ENCODE results near the gene SPATA45. TPM values are rescaled to one million over a fixed set of nuclear protein-coding genes. Genes with fewer than 3 reads are reported as not detected.

Gene SPATA45
- total and polyA plus RNA-seq, 2 of the 13 experiments (the other 11 are each of a cell fraction or from before 2014, with no cell fraction given), result 0.17 to 0.64 TPM

GRCh38 chr1:212827831-212828278 is 19.6 kb downstream of the SPATA45 start (continued):
- peak; percentile 78; the same call in 1 of the 2 replicates for TF ChIP-seq FOXO1 (CRISPR knock-in tag; IDR thresholded peaks at IDR 0.05)
- no peak for TF ChIP-seq TRIM24 (CRISPR knock-in tag; IDR thresholded peaks at IDR 0.05)
- TF ChIP-seq ZNF282 (IDR thresholded peaks at IDR 0.05; ENCODE audit: partially characterized antibody), result no peak
- peak; percentile 52 for TF ChIP-seq TEAD3 (CRISPR knock-in tag; optimal IDR thresholded peaks at IDR 0.05; ENCODE audit: borderline replicate concordance)
- no peak for TF ChIP-seq ZBTB42 (CRISPR knock-in tag; IDR thresholded peaks at IDR 0.05)
- no peak for TF ChIP-seq ARHGAP35 (CRISPR knock-in tag; IDR thresholded peaks at IDR 0.05; ENCODE audit: borderline replicate concordance)
- no peak for TF ChIP-seq ATF7 (IDR thresholded peaks at IDR 0.05)
- no peak for TF ChIP-seq ATF7 (CRISPR knock-in tag; IDR thresholded peaks at IDR 0.05)
- TF ChIP-seq THAP8 (CRISPR knock-in tag; IDR thresholded peaks at IDR 0.05; ENCODE audit: borderline replicate concordance), result no peak
- TF ChIP-seq, protein P1, sequence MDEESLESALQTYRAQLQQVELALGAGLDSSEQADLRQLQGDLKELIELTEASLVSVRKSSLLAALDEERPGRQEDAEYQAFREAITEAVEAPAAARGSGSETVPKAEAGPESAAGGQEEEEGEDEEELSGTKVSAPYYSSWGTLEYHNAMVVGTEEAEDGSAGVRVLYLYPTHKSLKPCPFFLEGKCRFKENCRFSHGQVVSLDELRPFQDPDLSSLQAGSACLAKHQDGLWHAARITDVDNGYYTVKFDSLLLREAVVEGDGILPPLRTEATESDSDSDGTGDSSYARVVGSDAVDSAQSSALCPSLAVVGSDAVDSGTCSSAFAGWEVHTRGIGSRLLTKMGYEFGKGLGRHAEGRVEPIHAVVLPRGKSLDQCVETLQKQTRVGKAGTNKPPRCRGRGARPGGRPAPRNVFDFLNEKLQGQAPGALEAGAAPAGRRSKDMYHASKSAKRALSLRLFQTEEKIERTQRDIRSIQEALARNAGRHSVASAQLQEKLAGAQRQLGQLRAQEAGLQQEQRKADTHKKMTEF (CRISPR knock-in tag; IDR thresholded peaks at IDR 0.05), result peak; percentile 50; the same call in 1 of the 2 replicates
- no peak for TF ChIP-seq ZNF652 (CRISPR knock-in tag; IDR thresholded peaks at IDR 0.05; ENCODE audit: borderline replicate concordance, low read depth)
- TF ChIP-seq ZNF784 (CRISPR knock-in tag; IDR thresholded peaks at IDR 0.05; ENCODE audit: borderline replicate concordance), result no peak
- TF ChIP-seq, protein P2, sequence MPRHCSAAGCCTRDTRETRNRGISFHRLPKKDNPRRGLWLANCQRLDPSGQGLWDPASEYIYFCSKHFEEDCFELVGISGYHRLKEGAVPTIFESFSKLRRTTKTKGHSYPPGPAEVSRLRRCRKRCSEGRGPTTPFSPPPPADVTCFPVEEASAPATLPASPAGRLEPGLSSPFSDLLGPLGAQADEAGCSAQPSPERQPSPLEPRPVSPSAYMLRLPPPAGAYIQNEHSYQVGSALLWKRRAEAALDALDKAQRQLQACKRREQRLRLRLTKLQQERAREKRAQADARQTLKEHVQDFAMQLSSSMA (CRISPR knock-in tag; IDR thresholded peaks at IDR 0.05), result no peak
- 0 out of 2 replicates have a peak, but pooled peaks have one; percentile 38 for TF ChIP-seq HMG20B (CRISPR knock-in tag; conservative IDR thresholded peaks at IDR 0.05)
- TF ChIP-seq ZBTB39 (CRISPR knock-in tag; IDR thresholded peaks at IDR 0.05), result no peak
- TF ChIP-seq, protein P3, sequence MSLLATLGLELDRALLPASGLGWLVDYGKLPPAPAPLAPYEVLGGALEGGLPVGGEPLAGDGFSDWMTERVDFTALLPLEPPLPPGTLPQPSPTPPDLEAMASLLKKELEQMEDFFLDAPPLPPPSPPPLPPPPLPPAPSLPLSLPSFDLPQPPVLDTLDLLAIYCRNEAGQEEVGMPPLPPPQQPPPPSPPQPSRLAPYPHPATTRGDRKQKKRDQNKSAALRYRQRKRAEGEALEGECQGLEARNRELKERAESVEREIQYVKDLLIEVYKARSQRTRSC (CRISPR knock-in tag; IDR thresholded peaks at IDR 0.05; ENCODE audit: low read depth), result no peak
- TF ChIP-seq, protein P4, sequence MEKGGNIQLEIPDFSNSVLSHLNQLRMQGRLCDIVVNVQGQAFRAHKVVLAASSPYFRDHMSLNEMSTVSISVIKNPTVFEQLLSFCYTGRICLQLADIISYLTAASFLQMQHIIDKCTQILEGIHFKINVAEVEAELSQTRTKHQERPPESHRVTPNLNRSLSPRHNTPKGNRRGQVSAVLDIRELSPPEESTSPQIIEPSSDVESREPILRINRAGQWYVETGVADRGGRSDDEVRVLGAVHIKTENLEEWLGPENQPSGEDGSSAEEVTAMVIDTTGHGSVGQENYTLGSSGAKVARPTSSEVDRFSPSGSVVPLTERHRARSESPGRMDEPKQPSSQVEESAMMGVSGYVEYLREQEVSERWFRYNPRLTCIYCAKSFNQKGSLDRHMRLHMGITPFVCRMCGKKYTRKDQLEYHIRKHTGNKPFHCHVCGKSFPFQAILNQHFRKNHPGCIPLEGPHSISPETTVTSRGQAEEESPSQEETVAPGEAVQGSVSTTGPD (CRISPR knock-in tag; IDR thresholded peaks at IDR 0.05), result no peak
- peak; percentile 69 for TF ChIP-seq BCL6 (CRISPR knock-in tag; IDR thresholded peaks at IDR 0.05)
- no peak for TF ChIP-seq ZNF720 (CRISPR knock-in tag; IDR thresholded peaks at IDR 0.05)
- peak; percentile 48; the same call in 1 of the 2 replicates for TF ChIP-seq HDAC1 (CRISPR knock-in tag; IDR thresholded peaks at IDR 0.05)
- 0 out of 2 replicates have a peak, but pooled peaks have one; percentile 2 for TF ChIP-seq ZNF121 (CRISPR knock-in tag; IDR thresholded peaks at IDR 0.05)
- no peak for TF ChIP-seq ZNF703 (CRISPR knock-in tag; IDR thresholded peaks at IDR 0.05; ENCODE audit: borderline replicate concordance)

Measured in HepG2 (cell line).